Activated gamma-delta T cell treated with anti-CD3 and anti-CD28 coated beads, Interleukin-2, amount 50 U/mL, for 16 hours (primary cell): ENCODE data around the gene EML1.
"Not testable (repeated sequence)": the region's sequence is repeated elsewhere in the genome, so short reads cannot be mapped to it uniquely, and the experiment has no call there.

Source experiments
- DNase-seq: peaks from one replicate; pipeline ENCODE4 v3.0.0-alpha.2; 2020; ENCODE audit warnings: low read depth

Gene EML1

GRCh38 chr14:99938376-99938775, 145.2 kb downstream of the EML1 start:
- DNase-seq = no peak

DNA sequence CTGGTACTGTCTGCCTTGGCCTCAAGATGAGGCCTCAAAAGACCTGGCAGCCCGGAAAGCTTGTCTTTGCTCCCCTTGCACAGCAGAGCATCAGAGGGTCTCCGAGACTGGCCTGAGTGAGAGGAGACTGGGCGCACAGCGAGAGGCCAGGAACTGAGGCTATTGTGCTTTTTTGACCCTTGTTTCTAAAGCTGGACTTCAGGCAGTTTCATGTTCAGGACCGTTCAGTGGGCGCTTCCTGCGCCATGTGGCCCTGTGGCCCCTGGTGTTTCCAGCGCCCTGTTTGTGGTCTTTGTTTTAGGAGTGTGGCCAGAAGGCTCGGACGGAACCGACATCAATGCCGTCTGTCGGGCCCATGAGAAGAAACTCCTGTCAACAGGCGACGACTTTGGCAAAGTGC, 145.7 kb downstream of the EML1 start:
- no peak for DNase-seq

DNA sequence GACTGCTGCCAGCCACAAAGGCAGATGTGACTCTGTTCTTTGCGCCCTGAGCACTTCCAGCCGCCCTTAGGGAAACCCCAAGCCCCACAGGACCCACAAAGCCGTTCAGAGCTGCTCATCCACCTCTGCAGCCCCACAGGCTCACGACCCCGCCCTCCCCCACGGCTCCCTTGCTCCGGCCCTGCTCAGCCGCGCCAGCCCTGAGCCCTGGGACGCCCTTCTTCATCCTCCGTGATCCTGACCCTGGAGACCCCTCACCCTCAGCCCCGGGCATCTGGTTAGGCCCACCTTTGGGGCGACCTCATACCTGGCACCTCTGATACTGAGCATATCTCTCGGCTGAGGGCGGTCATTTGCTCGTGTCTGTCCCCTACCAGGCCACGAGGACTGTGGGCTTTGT, 146.2 kb downstream of the EML1 start:
- DNase-seq = no peak

DNA sequence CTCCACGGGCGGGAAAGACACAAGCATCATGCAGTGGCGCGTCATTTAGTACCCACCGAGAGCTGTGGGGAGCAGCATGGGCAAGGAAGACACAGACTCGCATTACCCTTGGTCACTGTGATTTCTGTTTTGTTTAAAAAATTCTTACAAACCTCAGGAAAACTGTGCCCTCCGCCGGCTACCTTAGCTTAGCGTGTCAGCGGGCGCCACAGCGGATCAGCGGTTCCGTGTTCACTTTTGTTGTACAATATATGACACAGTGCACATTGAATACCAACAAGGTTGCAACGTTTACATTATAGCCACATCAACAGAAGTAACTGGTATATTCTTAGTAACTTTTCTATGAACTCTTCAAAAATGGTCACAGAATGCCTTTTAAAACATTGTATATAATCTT, 146.9 kb downstream of the EML1 start:
- DNase-seq = no peak

DNA sequence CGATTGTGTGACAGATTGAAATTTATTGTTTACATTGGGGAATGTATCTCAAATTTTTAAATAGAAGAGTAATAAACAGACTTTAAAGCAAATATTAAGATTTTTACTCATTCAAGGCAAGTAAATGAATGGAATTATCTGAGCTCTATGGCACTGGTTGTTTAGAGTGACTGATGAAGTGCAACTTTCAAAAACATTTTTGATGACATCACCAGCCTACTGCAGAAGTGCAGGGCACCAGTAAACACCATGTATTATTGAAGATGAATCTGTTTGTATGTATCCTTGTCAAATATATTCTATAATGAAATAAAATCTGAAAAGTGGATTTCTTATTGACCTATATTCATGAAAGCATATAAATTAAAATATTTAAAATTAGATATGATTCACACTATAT, 148.0 kb downstream of the EML1 start:
- DNase-seq = no peak

GRCh38 chr14:99943620-99944019, 150.4 kb downstream of the EML1 start:
- no peak for DNase-seq

- no peak for DNase-seq
Observed at GRCh38 chr14:99944241-99944651, 151.0 kb downstream of the EML1 start.

DNA sequence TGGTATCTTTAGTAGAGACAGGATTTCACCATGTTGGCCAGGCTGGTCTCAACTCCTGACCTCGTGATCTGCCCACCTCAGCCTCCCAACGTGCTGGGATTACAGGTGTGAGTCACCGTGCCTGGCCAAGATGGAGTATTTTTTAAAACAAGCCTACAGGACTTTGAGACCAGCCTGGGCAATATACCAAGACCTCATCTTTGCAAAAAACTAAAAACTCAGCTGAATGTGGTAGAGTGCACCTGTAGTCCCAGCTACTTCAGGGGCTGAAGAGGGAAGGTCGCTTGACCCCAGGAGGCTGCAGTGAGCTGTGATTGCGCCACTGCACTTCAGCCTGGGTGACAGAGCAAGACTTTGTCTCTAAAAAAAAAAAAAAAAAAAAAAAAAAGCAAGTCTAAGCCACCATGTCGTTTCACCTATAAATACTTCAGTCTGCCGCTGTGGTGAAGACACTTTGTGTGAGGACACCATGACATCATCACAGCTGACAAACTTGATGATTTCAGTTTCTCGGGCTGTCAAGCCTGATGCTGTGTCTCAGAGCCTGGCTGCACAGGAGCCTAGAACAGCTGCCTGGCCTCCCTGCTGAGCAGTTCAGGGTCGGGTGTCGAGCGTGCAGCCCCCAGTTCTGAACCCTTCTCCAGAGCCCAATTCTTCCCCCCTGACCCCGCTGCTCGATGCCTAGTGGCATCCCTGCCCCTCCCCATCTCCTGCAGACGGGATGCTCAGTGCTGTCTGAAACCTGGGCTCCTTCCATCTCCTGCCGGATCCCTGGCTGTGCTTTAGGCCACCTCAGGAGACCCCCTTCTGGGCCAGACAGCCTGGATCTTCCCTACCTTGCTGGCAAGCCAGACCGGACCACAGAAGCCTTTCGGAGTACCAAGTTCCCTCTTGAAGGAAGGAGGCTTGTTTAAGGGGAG, 152.8 kb downstream of the EML1 start:
- DNase-seq = no peak

- peak; percentile 43 for DNase-seq
Observed at GRCh38 chr14:99946652-99947489, 153.7 kb downstream of the EML1 start.

DNA sequence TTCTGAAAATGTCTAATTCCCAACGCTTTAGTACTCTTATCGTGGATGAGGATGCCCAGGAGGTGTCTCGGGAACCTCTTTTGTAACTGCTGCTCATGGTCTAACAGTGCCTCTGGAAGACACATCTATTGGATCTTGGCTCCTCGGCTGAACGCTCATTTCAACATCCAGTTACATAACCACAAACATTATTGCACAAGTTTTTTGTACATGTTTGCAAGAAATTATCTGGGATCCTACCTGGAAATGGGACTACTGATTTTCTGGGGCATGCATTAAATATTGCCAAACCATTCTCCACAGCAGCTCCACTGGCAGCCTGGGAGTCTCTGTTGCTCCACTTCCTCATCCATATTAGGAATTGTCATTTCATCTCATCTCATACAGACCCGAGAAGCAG, 154.5 kb downstream of the EML1 start:
- DNase-seq = no peak

DNA sequence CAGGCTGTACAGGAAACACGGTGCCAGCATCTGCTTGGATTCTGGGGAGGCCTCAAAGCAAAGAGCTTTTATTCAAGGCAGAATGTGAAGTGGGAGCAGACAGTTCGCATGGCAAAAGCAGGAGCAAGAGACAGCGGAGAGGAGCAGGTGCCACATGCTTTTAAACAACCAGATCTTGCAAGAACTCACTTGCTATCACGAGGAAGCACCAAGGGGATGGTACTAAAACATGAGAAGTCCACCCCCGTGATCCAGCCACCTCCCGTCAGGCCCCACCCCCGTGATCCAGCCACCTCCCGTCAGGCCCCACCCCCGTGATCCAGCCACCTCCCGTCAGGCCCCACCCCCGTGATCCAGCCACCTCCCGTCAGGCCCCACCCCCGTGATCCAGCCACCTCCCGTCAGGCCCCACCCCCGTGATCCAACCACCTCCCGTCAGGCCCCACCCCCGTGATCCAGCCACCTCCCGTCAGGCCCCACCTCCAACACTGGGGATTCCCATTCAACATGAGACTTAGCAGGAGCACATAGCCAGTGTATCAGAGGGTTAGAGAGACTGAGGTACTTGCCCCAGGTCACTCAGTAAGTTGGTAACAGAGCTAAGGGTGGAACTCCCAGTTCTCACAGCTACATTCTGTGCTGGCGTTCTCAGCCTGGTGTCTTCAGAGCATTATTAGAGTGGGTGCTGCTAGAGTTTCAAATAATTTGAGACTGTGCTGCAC, 156.0 kb downstream of the EML1 start:
- DNase-seq = not testable (repeated sequence)

- DNase-seq = no peak
Observed at GRCh38 chr14:99950181-99950580, 157.0 kb downstream of the EML1 start.

DNA sequence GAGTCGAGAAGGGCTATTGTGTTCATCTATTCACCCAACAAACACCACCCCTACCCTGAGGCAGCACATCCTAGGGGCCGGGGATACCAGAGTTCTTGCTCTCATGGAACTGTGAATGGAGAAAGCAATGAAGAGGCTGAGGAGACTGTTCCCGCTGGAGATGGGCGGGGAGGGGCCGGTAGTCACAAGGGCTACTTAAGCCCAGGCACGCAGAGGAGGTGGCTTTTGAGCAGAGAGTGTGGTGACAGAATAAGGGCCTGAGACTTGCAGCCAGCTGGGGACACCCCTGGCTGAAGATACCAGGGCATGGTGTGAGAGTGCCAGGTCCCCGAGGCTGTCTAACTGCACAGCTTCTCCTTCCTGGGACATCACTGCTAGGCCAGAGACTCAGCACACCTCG, 157.9 kb downstream of the EML1 start:
- DNase-seq = no peak

GRCh38 chr14:99952039-99952438, 158.8 kb downstream of the EML1 start:
- no peak for DNase-seq

GRCh38 chr14:99952453-99952852, 159.2 kb downstream of the EML1 start:
- no peak for DNase-seq

GRCh38 chr14:99955826-99956455, 162.7 kb downstream of the EML1 start:
- no peak for DNase-seq

GRCh38 chr14:99958380-99958779, 165.2 kb downstream of the EML1 start:
- no peak for DNase-seq

- DNase-seq = no peak
Observed at GRCh38 chr14:99961826-99962518, 168.8 kb downstream of the EML1 start.

GRCh38 chr14:99964979-99965378, 171.8 kb downstream of the EML1 start:
- no peak for DNase-seq

DNA sequence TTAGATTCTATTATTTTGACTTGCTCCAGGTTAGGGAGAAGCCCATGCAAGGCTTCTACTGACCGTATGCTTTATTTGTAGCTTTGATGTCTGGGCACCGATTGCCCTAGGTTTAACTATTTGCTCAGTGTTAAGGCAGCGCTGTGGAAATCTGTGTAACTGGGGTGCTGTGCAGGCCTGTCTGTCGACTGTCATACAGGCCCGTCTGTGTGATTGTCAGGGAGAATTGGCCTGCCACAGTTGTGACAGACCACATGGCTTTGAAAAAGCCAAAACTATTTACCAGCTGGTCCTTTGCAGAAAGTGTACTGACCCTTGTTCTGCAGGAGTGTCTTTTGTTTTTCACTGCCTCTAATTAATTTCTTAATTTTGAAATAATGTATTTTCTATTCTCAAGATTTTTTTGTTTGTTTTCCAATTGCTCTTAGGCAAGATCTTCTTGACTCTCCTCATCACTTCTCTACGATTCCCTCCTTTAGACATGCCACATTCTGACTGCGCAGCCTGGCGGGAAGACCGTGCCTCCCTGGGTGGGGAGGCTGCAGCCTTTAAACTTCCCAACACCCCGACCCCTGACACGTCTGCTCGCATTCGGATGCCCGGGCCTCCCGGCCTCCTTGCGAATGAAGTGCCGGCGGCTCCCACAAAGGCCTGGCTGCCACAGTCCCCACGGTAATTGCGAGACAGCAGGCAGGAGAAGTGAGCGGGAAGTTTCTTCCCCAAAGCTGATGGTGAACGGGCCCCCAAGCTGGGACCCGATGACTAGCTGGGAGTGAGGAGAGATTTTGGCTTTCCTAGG, 173.0 kb downstream of the EML1 start:
- no peak for DNase-seq

DNA sequence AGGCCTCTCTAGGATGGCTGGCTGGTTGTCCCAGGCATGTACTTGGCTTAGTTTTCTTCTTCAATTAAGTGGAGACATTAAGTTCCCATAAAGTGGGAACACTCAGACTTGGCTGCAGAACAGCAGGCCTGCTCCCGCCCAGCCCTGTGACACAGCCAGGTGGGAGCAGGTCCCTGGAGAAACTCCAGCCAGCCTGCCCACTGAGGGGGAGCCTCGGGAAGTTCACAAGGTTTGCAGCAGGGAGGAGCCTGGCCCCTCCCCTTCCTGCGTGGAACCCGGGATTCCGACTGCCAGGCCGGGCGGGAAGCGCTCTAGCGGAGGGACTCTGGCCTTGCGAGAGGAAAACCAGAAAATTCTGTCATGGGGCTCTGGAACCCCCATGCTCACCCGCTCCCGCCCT, 173.7 kb downstream of the EML1 start:
- no peak for DNase-seq
